H9 (cell line): Measurements from ENCODE around the gene VOPP1. TPM values are rescaled to one million over a fixed set of nuclear protein-coding genes. Genes with fewer than 3 reads are reported as not detected.

Source experiments
- DNase-seq: peaks from one replicate; pipeline ENCODE4 v3.0.0-alpha.2; 2017
- H2AFZ ChIP-seq: one replicate; pipeline ENCODE4 v1.6.1; 2013; ENCODE audit warnings: mild to moderate bottlenecking, low read length, control low read depth, moderate library complexity
- H2AK5ac ChIP-seq: 2 replicates; pipeline ENCODE4 v1.6.1; 2013; ENCODE audit warnings: low read length, control low read depth, mixed read lengths; ENCODE audit not compliant: insufficient read length
- H2BK120ac ChIP-seq: one replicate; pipeline ENCODE4 v1.6.1; 2013; ENCODE audit warnings: low read depth, mild to moderate bottlenecking, low read length, control low read depth, inconsistent platforms; ENCODE audit not compliant: poor library complexity, severe bottlenecking
- H2BK12ac ChIP-seq: 2 replicates; pipeline ENCODE4 v1.6.1; 2013; ENCODE audit warnings: low read length, control low read depth, mixed read lengths, low read depth; ENCODE audit not compliant: insufficient read length
- H2BK15ac ChIP-seq: 2 replicates; pipeline ENCODE4 v1.6.1; 2013; ENCODE audit warnings: low read depth, low read length, control low read depth
- H2BK20ac ChIP-seq: one replicate; pipeline ENCODE4 v1.6.1; 2013; ENCODE audit warnings: low read depth, mild to moderate bottlenecking, low read length, control low read depth, inconsistent platforms; ENCODE audit not compliant: poor library complexity, severe bottlenecking
- H2BK5ac ChIP-seq: 2 replicates; pipeline ENCODE4 v1.6.1; 2013; ENCODE audit warnings: low read length, control low read depth, mixed read lengths; ENCODE audit not compliant: insufficient read length
- H3K14ac ChIP-seq: 2 replicates; pipeline ENCODE4 v1.6.1; 2013; ENCODE audit warnings: low read length, control low read depth; ENCODE audit not compliant: insufficient read depth
- H3K18ac ChIP-seq: 2 replicates; pipeline ENCODE4 v1.6.1; 2013; ENCODE audit warnings: low read depth, mild to moderate bottlenecking, mixed read lengths, low read length, control low read depth; ENCODE audit not compliant: insufficient read length
- H3K23ac ChIP-seq: 2 replicates; pipeline ENCODE4 v1.6.1; 2013; ENCODE audit warnings: low read length, control low read depth, mixed read lengths, low read depth; ENCODE audit not compliant: insufficient read length
- H3K23me2 ChIP-seq: 2 replicates; pipeline ENCODE4 v1.6.1; 2013; ENCODE audit warnings: low read depth, mild to moderate bottlenecking, mixed read lengths, low read length, control low read depth; ENCODE audit not compliant: insufficient read length, poor library complexity, severe bottlenecking
- H3K27ac ChIP-seq: 2 replicates; pipeline ENCODE4 v1.5.1; 2013; ENCODE audit warnings: low read length, control low read depth, mixed read lengths, low read depth; ENCODE audit not compliant: insufficient read length
- H3K27me3 ChIP-seq: 2 replicates; pipeline ENCODE4 v1.6.1; 2013; ENCODE audit warnings: low read length, control low read depth, inconsistent platforms; ENCODE audit not compliant: insufficient read depth
- H3K4ac ChIP-seq: 2 replicates; pipeline ENCODE4 v1.6.1; 2013; ENCODE audit warnings: low read depth, mild to moderate bottlenecking, control low read depth, inconsistent platforms, low read length, moderate library complexity
- H3K4me1 ChIP-seq: 2 replicates; pipeline ENCODE4 v1.6.1; 2013; ENCODE audit warnings: low read length, control low read depth, inconsistent platforms; ENCODE audit not compliant: insufficient read depth
- H3K4me2 ChIP-seq: 2 replicates; pipeline ENCODE4 v1.6.1; 2013; ENCODE audit warnings: low read length, control low read depth, mixed read lengths; ENCODE audit not compliant: insufficient read length, insufficient read depth
- H3K56ac ChIP-seq: 2 replicates; pipeline ENCODE4 v1.6.1; 2013; ENCODE audit warnings: low read depth, mild to moderate bottlenecking, mixed read lengths, low read length, control low read depth; ENCODE audit not compliant: insufficient read length
- H3K79me1 ChIP-seq: 2 replicates; pipeline ENCODE4 v1.6.1; 2013; ENCODE audit warnings: low read depth, mild to moderate bottlenecking, moderate library complexity, low read length, control low read depth, inconsistent platforms; ENCODE audit not compliant: insufficient read depth, poor library complexity, severe bottlenecking
- H3K79me2 ChIP-seq: 2 replicates; pipeline ENCODE4 v1.6.1; 2013; ENCODE audit warnings: low read length, control low read depth, inconsistent platforms; ENCODE audit not compliant: insufficient read depth
- H3K9ac ChIP-seq: 2 replicates; pipeline ENCODE4 v1.6.1; 2013; ENCODE audit warnings: low read length, control low read depth, mixed read lengths; ENCODE audit not compliant: insufficient read length; ENCODE audit errors: extremely low read depth
- H3K9me3 ChIP-seq: one replicate; pipeline ENCODE4 v1.6.1; 2013; ENCODE audit warnings: low read depth, low read length, inconsistent platforms; ENCODE audit not compliant: control insufficient read depth
- H3T11ph ChIP-seq: one replicate; pipeline ENCODE4 v1.6.1; 2013; ENCODE audit warnings: mild to moderate bottlenecking, low read length, control low read depth, inconsistent platforms
- H4K20me1 ChIP-seq: one replicate; pipeline ENCODE4 v1.6.1; 2013; ENCODE audit not compliant: control insufficient read depth, insufficient read length, insufficient read depth
- H4K5ac ChIP-seq: 2 replicates; pipeline ENCODE4 v1.6.1; 2013; ENCODE audit warnings: low read depth, mild to moderate bottlenecking, mixed read lengths, low read length, control low read depth; ENCODE audit not compliant: insufficient read length
- H4K8ac ChIP-seq: replicated peaks from 2 replicates; pipeline ENCODE4 v1.6.1; 2013; ENCODE audit warnings: low read length, control low read depth, mixed read lengths, low read depth; ENCODE audit not compliant: insufficient read length
- H4K91ac ChIP-seq: 2 replicates; pipeline ENCODE4 v1.6.1; 2013; ENCODE audit warnings: low read depth, mild to moderate bottlenecking, moderate library complexity, mixed read lengths, low read length, control low read depth; ENCODE audit not compliant: insufficient read length
- H3K27ac Mint-ChIP-seq, 3 experiments: 2 replicates in 2 of 3; 3 replicates in 1 of 3; pipeline ENCODE4 v1.8.0; 2020 to 2021; ENCODE audit warnings: mixed read lengths in 3 of 3, mild to moderate bottlenecking in 1 of 3, moderate library complexity in 1 of 3
- H3K27me3 Mint-ChIP-seq: 2 replicates; pipeline ENCODE4 v1.8.0; 2021; ENCODE audit warnings: low read depth, mild to moderate bottlenecking, moderate library complexity, mixed read lengths
- H3K36me3 Mint-ChIP-seq, 3 experiments: 2 replicates in 2 of 3; 3 replicates in 1 of 3; pipeline ENCODE4 v1.8.0; 2020 to 2021; ENCODE audit warnings: low read depth in 3 of 3, mixed read lengths in 3 of 3; ENCODE audit not compliant: insufficient read depth in 1 of 3
- H3K4me1 Mint-ChIP-seq, 2 experiments: 2 replicates each; pipeline ENCODE4 v1.8.0; 2020; ENCODE audit warnings: mixed read lengths in 2 of 2
- H3K4me3 Mint-ChIP-seq, 2 experiments: 2 replicates in 1 of 2; 3 replicates in 1 of 2; pipeline ENCODE4 v1.8.0; 2020 to 2021; ENCODE audit warnings: mild to moderate bottlenecking in 2 of 2, mixed read lengths in 2 of 2, moderate library complexity in 1 of 2
- H3K9me3 Mint-ChIP-seq, 2 experiments: 2 replicates in 1 of 2; 3 replicates in 1 of 2; pipeline ENCODE4 v1.8.0; 2020; ENCODE audit warnings: mild to moderate bottlenecking in 2 of 2, mixed read lengths in 2 of 2, moderate library complexity in 1 of 2
- CTCF ChIP-seq: fragments of 200-600 bp; sonication (generic); conservative IDR thresholded peaks from 3 replicates; pipeline ENCODE4 v1.8.0; 2021; ENCODE audit warnings: antibody characterized with exemption, mild to moderate bottlenecking
- total RNA-seq: library from RNA; stranded (reverse); gene quantifications from 2 replicates; pipeline ENCODE4 v1.2.1, GENCODE V29; 2021

The VOPP1 gene
- total RNA-seq, 1 experiment from 2014 or later = 55.7 TPM

GRCh38 chr7:55553024-55553345 lies 19.3 kb downstream of the VOPP1 start:
- no peak overlapping the region for H3T11ph ChIP-seq
- no peak overlapping the region for H2BK15ac ChIP-seq
- H3K9ac ChIP-seq = no peak overlapping the region
- H3K4me3 Mint-ChIP-seq = no peak overlapping the region
- no peak for DNase-seq
- H3K56ac ChIP-seq = no peak overlapping the region
- H3K4me2 ChIP-seq = no peak overlapping the region
- H3K14ac ChIP-seq = no peak overlapping the region
- H3K4me1 Mint-ChIP-seq = peaks cover 80 to 82% of the 10 kb centered on the region in 2 experiments
- H3K27me3 Mint-ChIP-seq = no peaks in the 10 kb centered on the region; the same call in 1 of the 2 replicates
- no peak overlapping the region for H4K8ac ChIP-seq
- TF ChIP-seq CTCF = no peak
- peaks cover 30% of the 10 kb centered on the region; the same call in 1 of the 2 replicates for H3K4me1 ChIP-seq
- H3K79me2 ChIP-seq = peaks cover 22% of the 10 kb centered on the region; the same call in 1 of the 2 replicates
- H4K5ac ChIP-seq = no peak overlapping the region
- no peak overlapping the region for H2AFZ ChIP-seq
- H2BK5ac ChIP-seq = no peak overlapping the region
- H4K91ac ChIP-seq = no peak overlapping the region
- no peaks in the 10 kb centered on the region for H3K9me3 ChIP-seq
- no peak overlapping the region for H3K27ac ChIP-seq
- no peak overlapping the region for H3K18ac ChIP-seq
- H2AK5ac ChIP-seq = no peak overlapping the region
- H3K36me3 Mint-ChIP-seq = peaks cover 0 to 5% (median 3%) of the 10 kb centered on the region in 3 experiments; a peak in 2 of 7 replicates
- no peak overlapping the region for H3K27ac Mint-ChIP-seq
- peaks cover 7% of the 10 kb centered on the region for H3K79me1 ChIP-seq
- no peak overlapping the region for H2BK20ac ChIP-seq
- H4K20me1 ChIP-seq = no peaks in the 10 kb centered on the region
- no peaks in the 10 kb centered on the region for H3K23me2 ChIP-seq
- H3K9me3 Mint-ChIP-seq = no peaks in the 10 kb centered on the region; a peak in 1 of 5 replicates
- H3K23ac ChIP-seq = no peak overlapping the region
- H3K27me3 ChIP-seq = no peaks in the 10 kb centered on the region
- no peak overlapping the region for H3K4ac ChIP-seq
- H2BK12ac ChIP-seq = no peak overlapping the region
- no peak overlapping the region for H2BK120ac ChIP-seq
